HG02610 (cell line): ENCODE results near the gene PARPBP.
"Not testable (repeated sequence)": the region's sequence is repeated elsewhere in the genome, so short reads cannot be mapped to it uniquely, and the experiment has no call there.

Source experiments
- ATAC-seq: cut with Tn5 transposase; IDR thresholded peaks from one replicate; pipeline ENCODE4 v1.9.1; 2021; ENCODE audit warnings: mild to moderate bottlenecking, moderate library complexity; ENCODE audit not compliant: unreplicated experiment

PARPBP gene

DNA sequence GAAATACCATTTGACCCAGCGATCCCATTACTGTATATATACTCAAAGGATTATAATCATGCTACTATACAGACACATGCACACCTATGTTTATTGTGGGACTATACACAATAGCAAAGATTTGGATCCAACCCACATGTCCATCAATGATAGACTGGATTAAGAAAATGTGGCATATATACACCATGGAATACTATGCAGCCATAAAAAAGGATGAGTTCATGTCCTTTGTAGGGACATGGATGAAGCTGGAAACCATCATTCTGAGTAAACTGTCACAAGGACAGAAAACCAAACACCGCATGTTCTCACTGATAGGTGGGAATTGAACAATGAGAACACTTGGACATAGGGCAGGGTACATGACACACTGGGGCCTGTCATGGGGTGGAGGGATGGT, 120.9 kb downstream of the PARPBP start:
- not testable (repeated sequence) for ATAC-seq
